Muscle of leg (tissue), 11 donors: ENCODE data around the gene LAMC2. TPM values are rescaled to one million over a fixed set of nuclear protein-coding genes. Genes with fewer than 3 reads are reported as not detected.

Experiments used
- DNase-seq: peaks from one replicate; pipeline ENCODE4 v3.0.0; 2013
- H3K27ac ChIP-seq: one replicate; pipeline ENCODE4 v1.5.1; 2013; ENCODE audit warnings: mild to moderate bottlenecking, low read length, control low read depth
- H3K27me3 ChIP-seq: one replicate; pipeline ENCODE4 v1.6.1; 2013; ENCODE audit warnings: low read length; ENCODE audit not compliant: control insufficient read depth, insufficient read depth
- H3K36me3 ChIP-seq: one replicate; pipeline ENCODE4 v1.6.1; 2013; ENCODE audit warnings: low read length; ENCODE audit not compliant: control insufficient read depth, insufficient read depth
- H3K4me1 ChIP-seq: one replicate; pipeline ENCODE4 v1.6.1; 2013; ENCODE audit warnings: low read length; ENCODE audit not compliant: control insufficient read depth, insufficient read depth
- H3K4me3 ChIP-seq: one replicate; pipeline ENCODE4 v1.5.1; 2013; ENCODE audit warnings: low read length, control low read depth
- H3K9me3 ChIP-seq: replicated peaks from 2 replicates; pipeline ENCODE4 v1.6.1; 2013; ENCODE audit warnings: low read depth, low read length; ENCODE audit not compliant: control insufficient read depth
- WGBS: methylation state at CpG from one replicate; pipeline ENCODE4 v1.1.5; 2013; ENCODE audit warnings: missing lambda C conversion rate; ENCODE audit not compliant: insufficient coverage; 5-methylcytosine and 5-hydroxymethylcytosine counted together
- polyA plus RNA-seq, 8 donors: library from polyadenylated mRNA; unstranded; fragments of 120-200 nt; gene quantifications; one replicate each; pipeline versions ENCODE4 v1.2.1 to v1.2.3, GENCODE V29; 2013; ENCODE audit warnings: inconsistent platforms in 1 of 8, low replicate concordance in 1 of 8; ENCODE audit not compliant: insufficient read length in 8 of 8, insufficient read depth in 1 of 8
- total RNA-seq: library from RNA; stranded (reverse); fragments of 120-200 nt; gene quantifications from one replicate; pipeline ENCODE4 v1.2.4, GENCODE V29; 2013

Gene LAMC2
- total and polyA plus RNA-seq, 9 donors, result 0.71 to 6.0 (median 2.7) TPM

DNA sequence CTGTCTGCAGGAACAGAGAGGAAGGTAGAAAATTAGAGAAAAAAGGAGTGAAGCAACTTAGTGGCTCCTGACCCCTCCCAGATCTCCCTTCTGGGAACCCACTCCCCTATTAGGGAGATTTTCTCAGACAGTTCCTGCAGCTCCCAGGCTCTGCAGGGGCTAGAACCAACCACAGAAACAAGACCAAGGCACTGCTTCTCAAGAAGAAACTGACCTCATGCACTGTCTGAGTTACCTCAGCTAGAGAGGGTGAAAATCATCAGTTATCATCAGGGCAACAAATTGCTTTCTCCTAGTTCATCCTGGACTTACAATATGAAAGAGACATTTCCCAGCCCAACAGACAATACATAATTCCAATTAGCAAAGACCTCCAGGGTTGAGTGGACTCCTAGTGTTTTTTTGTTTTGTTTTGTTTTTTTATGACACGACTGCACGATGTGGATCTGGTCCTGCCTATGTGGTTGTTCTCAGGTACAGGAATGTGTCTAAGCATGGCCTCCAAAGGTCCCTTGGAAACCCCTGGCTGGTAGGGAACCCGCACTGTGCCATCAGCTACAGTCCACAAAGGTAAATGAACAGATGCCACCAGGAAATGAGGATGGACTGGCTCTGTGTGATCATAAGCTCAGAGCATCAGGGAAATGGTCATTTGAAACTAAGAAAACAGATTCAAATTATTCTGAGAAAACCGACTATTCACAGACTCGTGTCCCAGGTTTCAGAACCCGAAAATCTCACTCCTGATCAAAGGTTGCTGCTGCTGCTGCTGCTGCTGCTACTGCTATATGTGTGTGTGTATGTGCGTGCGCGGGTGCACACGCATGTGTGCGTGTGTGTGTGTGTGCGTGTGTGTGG, 65.3 kb downstream of the LAMC2 start:
- Histone ChIP-seq H3K4me3 (no peak overlapping the region), H3K27me3 (no peaks in the 10 kb centered on the region), H3K27ac (no peak overlapping the region), H3K36me3 (no peaks in the 10 kb centered on the region), H3K9me3 (peaks cover 14% of the 10 kb centered on the region), H3K4me1 (no peaks in the 10 kb centered on the region)
- 100% methylated on average over 4 of the region's 12 CpGs for WGBS
- DNase-seq, result no peak

GRCh38 chr1:183251959-183252450, 65.9 kb downstream of the LAMC2 start:
- H3K27me3 ChIP-seq, result no peaks in the 10 kb centered on the region
- no peaks in the 10 kb centered on the region for H3K4me1 ChIP-seq
- no peak overlapping the region for H3K27ac ChIP-seq
- no peak for DNase-seq
- H3K9me3 ChIP-seq, result peaks cover 14% of the 10 kb centered on the region
- no peaks in the 10 kb centered on the region for H3K36me3 ChIP-seq
- no peak overlapping the region for H3K4me3 ChIP-seq
- WGBS, result 100% methylated on average over 2 of the region's 8 CpGs

- Histone ChIP-seq H3K36me3 (no peaks in the 10 kb centered on the region), H3K9me3 (peaks cover 11% of the 10 kb centered on the region), H3K27me3 (no peaks in the 10 kb centered on the region), H3K4me1 (no peaks in the 10 kb centered on the region), H3K4me3 (no peak overlapping the region), H3K27ac (no peak overlapping the region)
- DNase-seq, result no peak
- no CpG with 5 or more reads among the region's 1 CpG for WGBS
Measured at GRCh38 chr1:183255073-183255472, 69.0 kb downstream of the LAMC2 start.

GRCh38 chr1:183259924-183260323, 73.9 kb downstream of the LAMC2 start:
- H3K4me1 ChIP-seq, result no peaks in the 10 kb centered on the region
- no peaks in the 10 kb centered on the region for H3K36me3 ChIP-seq
- no peak for DNase-seq
- peaks cover 2% of the 10 kb centered on the region for H3K9me3 ChIP-seq
- no peak overlapping the region for H3K4me3 ChIP-seq
- 100% methylated on average over 2 of the region's 5 CpGs for WGBS
- H3K27ac ChIP-seq, result no peak overlapping the region
- no peaks in the 10 kb centered on the region for H3K27me3 ChIP-seq

DNA sequence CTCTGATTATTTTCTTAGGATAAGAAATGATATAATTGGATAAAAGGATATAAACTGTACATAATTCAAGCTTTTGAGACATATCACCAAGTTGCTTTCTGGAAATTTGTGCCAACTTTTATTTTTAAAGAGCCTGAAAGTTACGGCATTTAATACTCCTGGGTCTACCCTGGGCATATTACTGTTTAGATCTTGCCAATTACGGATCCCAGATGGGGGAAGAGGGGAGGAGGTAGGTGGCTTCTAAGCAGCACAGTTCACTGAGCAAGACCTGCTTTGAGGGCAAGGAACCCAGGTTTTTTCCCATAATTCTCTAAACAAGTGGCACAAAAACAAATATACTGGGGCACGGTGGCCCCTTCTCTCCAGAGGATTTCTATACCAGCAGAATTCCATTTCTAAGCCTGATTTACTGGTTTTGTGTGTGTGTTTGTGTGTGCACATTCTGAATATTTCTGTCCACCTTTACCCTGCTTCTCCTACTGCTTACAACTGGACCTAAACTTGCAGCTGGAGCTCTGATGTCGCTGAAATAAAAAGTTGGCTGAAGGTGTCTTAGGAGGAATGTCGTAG, 76.7 kb downstream of the LAMC2 start:
- DNase-seq, result no peak
- no peak overlapping the region for H3K4me3 ChIP-seq
- no peaks in the 10 kb centered on the region for H3K4me1 ChIP-seq
- H3K36me3 ChIP-seq, result no peaks in the 10 kb centered on the region
- WGBS, result 47% methylated on average over 2 of the region's 5 CpGs
- no peak overlapping the region for H3K27ac ChIP-seq
- no peaks in the 10 kb centered on the region for H3K27me3 ChIP-seq
- H3K9me3 ChIP-seq, result no peaks in the 10 kb centered on the region

DNA sequence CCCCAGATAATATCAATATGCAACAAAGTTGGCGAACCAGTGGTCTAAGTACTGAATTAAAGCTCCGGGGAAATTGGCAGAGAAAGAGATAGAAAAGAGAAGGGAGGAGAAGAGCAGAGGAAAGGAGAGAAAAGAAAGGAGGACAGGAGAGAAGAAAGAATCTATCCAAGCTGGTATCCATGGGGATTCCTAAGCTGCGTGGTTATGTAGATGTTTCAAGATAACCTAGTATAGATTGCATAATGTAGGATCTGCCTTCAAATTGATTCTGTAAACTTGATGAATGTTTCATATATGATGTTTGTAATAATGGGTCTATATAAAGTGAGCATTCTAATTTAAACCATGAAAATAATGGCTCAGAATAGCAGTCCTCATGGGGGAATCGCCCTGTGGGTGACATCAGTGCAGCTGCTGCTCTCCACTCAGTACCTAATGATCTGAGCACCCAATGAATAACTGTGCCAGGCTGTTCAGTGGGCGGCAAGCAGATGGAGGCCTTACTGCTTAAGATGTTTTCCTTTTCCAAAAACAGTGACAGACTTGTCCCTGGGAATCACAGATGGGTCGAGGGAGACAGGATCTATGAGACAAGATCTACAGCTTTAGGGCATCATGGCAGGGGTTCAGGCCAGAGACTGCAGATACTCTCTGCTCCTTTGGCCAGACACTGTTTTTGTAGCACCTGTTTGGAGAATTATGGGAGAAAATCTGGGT, 78.0 kb downstream of the LAMC2 start:
- no peaks in the 10 kb centered on the region for H3K36me3 ChIP-seq
- H3K9me3 ChIP-seq, result no peaks in the 10 kb centered on the region
- no peak overlapping the region for H3K27ac ChIP-seq
- 44% methylated on average over 3 of the region's 6 CpGs for WGBS
- no peaks in the 10 kb centered on the region for H3K27me3 ChIP-seq
- no peaks in the 10 kb centered on the region for H3K4me1 ChIP-seq
- no peak overlapping the region for H3K4me3 ChIP-seq
- DNase-seq, result no peak

DNA sequence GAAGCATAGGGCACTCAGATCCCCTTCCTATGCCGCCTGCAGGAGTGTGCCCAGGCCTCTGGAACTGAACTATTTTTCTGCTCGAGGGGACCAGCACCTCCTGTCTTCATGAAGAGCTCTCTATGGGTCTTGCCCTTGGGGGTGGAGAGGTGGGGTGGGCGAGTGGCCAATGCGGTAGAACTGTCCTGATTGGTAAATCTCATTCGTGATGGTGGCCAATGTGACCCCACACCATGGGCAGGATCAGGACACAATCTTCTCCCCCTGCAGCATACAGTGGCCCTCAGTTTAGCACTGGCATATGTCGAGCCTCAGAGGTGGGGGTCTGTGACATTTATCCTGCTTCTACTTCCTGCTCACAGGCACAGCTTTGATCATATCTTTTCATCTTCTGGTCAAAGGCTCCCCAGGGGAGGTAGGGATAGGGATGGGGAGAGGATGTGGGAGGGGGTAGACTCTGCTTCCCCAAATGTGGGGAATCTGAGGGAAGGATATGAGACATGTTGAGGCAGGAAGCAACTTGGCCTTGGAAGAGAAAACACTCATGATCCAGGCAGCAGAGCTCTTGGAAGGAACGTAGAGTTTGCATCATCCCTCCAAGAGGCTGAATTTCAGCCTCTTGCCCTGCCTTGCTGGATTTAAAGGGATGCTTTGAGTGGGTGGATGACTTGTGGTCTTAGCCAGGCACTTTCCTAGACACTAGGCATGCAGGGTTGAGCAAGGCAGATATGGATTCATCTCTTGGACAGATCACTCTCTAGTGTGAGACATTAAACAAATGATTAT, 81.8 kb downstream of the LAMC2 start:
- WGBS, result 80% methylated on average over 1 of the region's 7 CpGs
- Histone ChIP-seq H3K4me3 (no peak overlapping the region), H3K36me3 (no peaks in the 10 kb centered on the region), H3K27ac (no peak overlapping the region), H3K9me3 (no peaks in the 10 kb centered on the region), H3K4me1 (peaks cover 19% of the 10 kb centered on the region), H3K27me3 (no peaks in the 10 kb centered on the region)
- DNase-seq, result no peak

DNA sequence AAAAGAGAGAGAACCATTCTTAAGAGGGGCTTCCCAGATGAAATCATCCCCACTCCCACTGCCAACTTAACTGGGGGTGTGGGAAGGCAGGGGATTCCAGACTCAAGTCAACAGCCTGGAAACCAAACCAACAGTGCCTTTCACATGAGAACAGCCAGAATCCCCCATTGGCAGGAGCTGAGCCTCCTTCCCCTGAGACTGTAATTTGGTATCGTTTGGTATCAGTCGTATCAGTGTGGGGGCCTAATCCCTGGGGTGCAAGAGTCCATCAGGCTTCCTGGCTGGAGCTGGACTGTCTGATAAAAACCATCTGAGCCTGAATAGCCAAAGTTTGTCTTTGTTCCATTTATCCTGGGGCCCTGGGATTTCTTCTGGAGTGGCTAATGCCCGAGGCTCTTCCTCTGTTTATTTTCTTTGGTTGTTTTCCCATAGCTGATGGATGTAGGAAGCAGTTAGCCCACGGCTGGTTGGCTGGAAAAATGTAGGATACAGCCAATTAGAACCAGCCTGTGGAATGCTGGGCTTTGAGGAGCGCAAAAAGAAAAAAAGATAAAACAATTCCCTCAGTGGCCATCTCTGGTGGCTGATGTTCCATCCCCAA, 84.6 kb downstream of the LAMC2 start:
- Histone ChIP-seq H3K36me3 (no peaks in the 10 kb centered on the region), H3K27me3 (no peaks in the 10 kb centered on the region), H3K4me3 (no peak overlapping the region), H3K27ac (peak overlapping the region; percentile 47), H3K4me1 (peaks cover 25% of the 10 kb centered on the region), H3K9me3 (no peaks in the 10 kb centered on the region)
- DNase-seq, result no peak
- 25% methylated on average over 2 of the region's 5 CpGs for WGBS

- H3K4me3 ChIP-seq, result no peak overlapping the region
- no peaks in the 10 kb centered on the region for H3K9me3 ChIP-seq
- 63% methylated on average over 2 of the region's 4 CpGs for WGBS
- H3K27ac ChIP-seq, result peak overlapping the region; percentile 31
- peaks cover 29% of the 10 kb centered on the region for H3K4me1 ChIP-seq
- no peak for DNase-seq
- H3K36me3 ChIP-seq, result no peaks in the 10 kb centered on the region
- H3K27me3 ChIP-seq, result no peaks in the 10 kb centered on the region
Measured at GRCh38 chr1:183272390-183272848, 86.4 kb downstream of the LAMC2 start.
